NCI-H2107 (cell line): ENCODE data around the gene RNF10.
"Not testable (repeated sequence)": the region's sequence is repeated elsewhere in the genome, so short reads cannot be mapped to it uniquely, and the experiment has no call there.

Experiments
- DNase-seq: peaks from one replicate; lab custom pipeline; 2025; lab: John Stamatoyannopoulos, UW

Gene RNF10

GRCh38 chr12:120528861-120529525 is 5.2 kb upstream of the RNF10 start, which contains the start of gene COQ5:
TSS of gene COQ5 (minus strand) at chr12:120529158. CDS start at chr12:120529141, 17 bp downstream.
- peak; percentile 78 for DNase-seq

- DNase-seq, result peak; percentile 54
These were observed 4.3 kb upstream of the RNF10 start for GRCh38 chr12:120529641-120530417.

- DNase-seq, result not testable (repeated sequence)
These were observed 3.8 kb upstream of the RNF10 start for GRCh38 chr12:120530418-120530761.

GRCh38 chr12:120532701-120533238 is 1.4 kb upstream of the RNF10 start:
- no peak for DNase-seq

GRCh38 chr12:120534703-120535655 is 823 bp downstream of the RNF10 start:
- no peak for DNase-seq

GRCh38 chr12:120536064-120536791 is 2.1 kb downstream of the RNF10 start:
- no peak for DNase-seq

- no peak for DNase-seq
These were observed 3.7 kb downstream of the RNF10 start for GRCh38 chr12:120537856-120538220.

- no peak for DNase-seq
These were observed 4.4 kb downstream of the RNF10 start for GRCh38 chr12:120538281-120539156.

- DNase-seq, result no peak
These were observed 5.1 kb downstream of the RNF10 start for GRCh38 chr12:120539303-120539702.

- DNase-seq, result no peak
These were observed 6.3 kb downstream of the RNF10 start for GRCh38 chr12:120540445-120540844.

- no peak for DNase-seq
These were observed 8.0 kb downstream of the RNF10 start for GRCh38 chr12:120542166-120542565.

- no peak for DNase-seq
These were observed 10.5 kb downstream of the RNF10 start for GRCh38 chr12:120544691-120545090.

GRCh38 chr12:120546050-120546386 is 11.9 kb downstream of the RNF10 start:
- no peak for DNase-seq

- DNase-seq, result no peak
These were observed 20.5 kb downstream of the RNF10 start for GRCh38 chr12:120554678-120555077.

- no peak for DNase-seq
These were observed 23.4 kb downstream of the RNF10 start for GRCh38 chr12:120557589-120557988.

GRCh38 chr12:120562906-120563305 is 28.8 kb downstream of the RNF10 start:
- no peak for DNase-seq

GRCh38 chr12:120563495-120563894 is 29.3 kb downstream of the RNF10 start:
- no peak for DNase-seq

GRCh38 chr12:120571299-120571698 is 37.1 kb downstream of the RNF10 start:
- no peak for DNase-seq

GRCh38 chr12:120573560-120573959 is 39.4 kb downstream of the RNF10 start:
- DNase-seq, result no peak

GRCh38 chr12:120574106-120574505 is 40.0 kb downstream of the RNF10 start:
- DNase-seq, result no peak

- no peak for DNase-seq
These were observed 45.0 kb downstream of the RNF10 start for GRCh38 chr12:120579179-120579578.
